ENCODE measurements around the gene SERINC5.

The SERINC5 gene

DNA sequence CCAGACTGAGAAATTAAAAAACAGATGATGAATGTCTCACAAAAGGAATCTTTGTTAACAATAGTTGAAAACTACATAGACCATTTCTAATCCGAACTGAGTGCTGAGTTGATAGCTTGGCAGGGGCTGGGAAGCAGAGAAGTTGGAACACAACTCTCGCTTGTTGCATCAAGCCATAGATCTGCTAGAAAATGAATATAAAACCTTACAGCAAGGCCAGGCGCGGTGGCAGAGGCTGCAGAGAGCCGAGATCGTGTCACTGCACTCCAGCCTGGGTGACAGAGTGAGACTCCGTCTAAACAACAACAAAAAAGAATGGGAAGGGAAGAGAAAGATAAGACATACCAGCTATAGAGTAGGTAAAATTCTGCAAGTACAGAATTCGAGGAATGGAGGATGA, 35.9 kb upstream of the SERINC5 start:
- CTCF ChIA-PET, result interaction anchor here (1.1 kb wide), 1 partner anchor 209 kb away, joined by 3 read pairs; no protein-coding TSS in a partner anchor
- TF ChIP-seq CTCF (IDR thresholded peaks at IDR 0.05; ENCODE audit: insufficient read depth, low read length, missing control alignments), result no peak
- POLR2A ChIA-PET, result interaction anchor here (0.6 kb wide), 1 partner anchor 79 kb away, joined by 3 read pairs; no protein-coding TSS in a partner anchor

GRCh38 chr5:80289320-80289719, 33.5 kb upstream of the SERINC5 start:
- DNase-seq (ENCODE audit: low read depth, low spot score), result no peak
- TF ChIP-seq CTCF (IDR thresholded peaks at IDR 0.05; ENCODE audit: insufficient read depth, low read length, missing control alignments), result no peak
- ChIA-PET POLR2A (no interaction called here), CTCF (no interaction called here)
- H3K4me3 ChIP-seq (ENCODE audit: low read depth, low read length), result no peak overlapping the region

More for the DNA sequence above, 35.9 kb upstream of the SERINC5 start:
- no peak for DNase-seq (ENCODE audit: low read depth, low spot score)
- no peak overlapping the region for H3K4me3 ChIP-seq (ENCODE audit: low read depth, low read length)

GRCh38 chr5:80288177-80288576, 32.3 kb upstream of the SERINC5 start:
- CTCF ChIA-PET, result no interaction called here
- POLR2A ChIA-PET, result no interaction called here
- no peak for TF ChIP-seq CTCF (IDR thresholded peaks at IDR 0.05; ENCODE audit: insufficient read depth, low read length, missing control alignments)
- no peak for DNase-seq (ENCODE audit: low read depth, low spot score)
- H3K4me3 ChIP-seq (ENCODE audit: low read depth, low read length), result no peak overlapping the region

GRCh38 chr5:80284720-80285119, 28.9 kb upstream of the SERINC5 start:
- no peak for DNase-seq (ENCODE audit: low read depth, low spot score)
- ChIA-PET CTCF (no interaction called here), POLR2A (no interaction called here)
- TF ChIP-seq CTCF (IDR thresholded peaks at IDR 0.05; ENCODE audit: insufficient read depth, low read length, missing control alignments), result no peak
- no peak overlapping the region for H3K4me3 ChIP-seq (ENCODE audit: low read depth, low read length)

DNA sequence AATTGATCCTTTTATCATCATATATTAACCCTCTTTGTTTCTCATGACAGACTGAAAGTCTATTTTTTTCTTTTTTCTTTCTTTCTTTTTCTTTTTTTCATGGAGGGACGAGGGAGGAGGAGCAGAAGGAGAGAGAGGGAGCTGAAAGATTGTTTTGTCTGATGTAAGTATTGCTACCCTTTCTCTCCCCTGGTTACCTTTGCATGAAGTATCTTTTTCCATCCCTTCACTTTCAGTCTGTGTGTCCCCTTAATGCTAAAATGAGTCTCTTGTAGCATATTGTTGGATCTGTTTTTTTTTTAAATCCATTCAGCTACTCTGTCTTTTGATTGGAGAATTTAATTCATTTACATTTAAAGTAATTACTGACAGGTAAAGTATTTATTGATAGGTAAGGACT, 27.5 kb upstream of the SERINC5 start:
- no peak for DNase-seq (ENCODE audit: low read depth, low spot score)
- CTCF ChIA-PET, result interaction anchor here (1.8 kb wide), 1 partner anchor 192 kb away, joined by 5 read pairs; no protein-coding TSS in a partner anchor
- POLR2A ChIA-PET, result no interaction called here
- TF ChIP-seq CTCF (IDR thresholded peaks at IDR 0.05; ENCODE audit: insufficient read depth, low read length, missing control alignments), result no peak
- no peak overlapping the region for H3K4me3 ChIP-seq (ENCODE audit: low read depth, low read length)

DNA sequence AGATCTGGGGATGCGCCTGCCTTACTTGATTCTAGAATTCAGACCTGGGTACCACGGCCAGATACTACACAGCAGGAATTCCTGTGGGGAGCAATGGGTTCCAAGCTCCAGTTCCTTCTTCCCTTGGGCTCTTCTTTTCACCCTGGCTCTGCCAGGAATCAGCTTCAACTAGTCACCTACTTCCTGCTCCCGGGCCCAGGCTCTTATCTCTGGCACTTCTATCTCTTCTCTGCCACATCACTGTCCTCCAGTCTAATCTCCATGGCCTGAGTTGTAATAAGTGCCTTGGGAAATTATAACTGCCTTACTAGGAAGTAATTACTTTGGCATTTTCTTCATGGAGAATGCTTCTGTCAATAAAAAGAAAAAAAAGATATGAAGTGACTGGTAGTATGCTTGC, 26.2 kb upstream of the SERINC5 start:
- no peak for DNase-seq (ENCODE audit: low read depth, low spot score)
- CTCF ChIA-PET, result interaction anchor here (1.8 kb wide), 1 partner anchor 191 kb away, joined by 5 read pairs; no protein-coding TSS in a partner anchor

More for the DNA sequence above, 26.2 kb upstream of the SERINC5 start:
- H3K4me3 ChIP-seq (ENCODE audit: low read depth, low read length), result no peak overlapping the region
- POLR2A ChIA-PET, result no interaction called here
- no peak for TF ChIP-seq CTCF (IDR thresholded peaks at IDR 0.05; ENCODE audit: insufficient read depth, low read length, missing control alignments)
